Muscle layer of colon (tissue), 2 donors: ENCODE data around the gene CCDC68.
"Not testable (repeated sequence)": the region's sequence is repeated elsewhere in the genome, so short reads cannot be mapped to it uniquely, and the experiment has no call there.

Experiments used
- H3K27ac ChIP-seq: one replicate; pipeline ENCODE4 v1.7.0; 2013; ENCODE audit warnings: low read depth, mild to moderate bottlenecking, low read length, moderate library complexity
- H3K27me3 ChIP-seq, 2 donors: one replicate each; pipeline ENCODE4 v1.7.0; 2013; ENCODE audit warnings: low read length in 2 of 2, mild to moderate bottlenecking in 2 of 2; ENCODE audit not compliant: insufficient read depth in 2 of 2, control insufficient read depth in 1 of 2
- H3K36me3 ChIP-seq: one replicate; pipeline ENCODE4 v1.7.0; 2013; ENCODE audit warnings: mild to moderate bottlenecking, low read length; ENCODE audit not compliant: insufficient read depth
- H3K4me1 ChIP-seq: one replicate; pipeline ENCODE4 v1.7.0; 2013; ENCODE audit warnings: mild to moderate bottlenecking, low read length; ENCODE audit not compliant: insufficient read depth
- H3K4me3 ChIP-seq, 2 donors: one replicate each; pipeline ENCODE4 v1.7.0; 2013; ENCODE audit warnings: low read length in 2 of 2, low read depth in 1 of 2, mild to moderate bottlenecking in 1 of 2, moderate library complexity in 1 of 2
- H3K9ac ChIP-seq: one replicate; pipeline ENCODE4 v1.7.0; 2013; ENCODE audit warnings: low read length
- H3K9me3 ChIP-seq: one replicate; pipeline ENCODE4 v1.7.0; 2013; ENCODE audit warnings: mild to moderate bottlenecking, low read length
- donor health status: abdominal sarcoma.
- donor health status: Adenocarcinoma of cecum.

The CCDC68 gene

GRCh38 chr18:54867131-54867530 is 92.1 kb downstream of the CCDC68 start:
- Histone ChIP-seq H3K4me1 (no peaks in the 10 kb centered on the region), H3K9me3 (no peaks in the 10 kb centered on the region), H3K4me3 (no peak overlapping the region), H3K9ac (no peak overlapping the region), H3K36me3 (no peaks in the 10 kb centered on the region), H3K27me3 (no peaks in the 10 kb centered on the region), H3K27ac (no peak overlapping the region)

- Histone ChIP-seq H3K4me3 (no peak overlapping the region), H3K9ac (no peak overlapping the region), H3K36me3 (no peaks in the 10 kb centered on the region), H3K9me3 (no peaks in the 10 kb centered on the region), H3K27me3 (no peaks in the 10 kb centered on the region), H3K4me1 (no peaks in the 10 kb centered on the region), H3K27ac (no peak overlapping the region)
These were observed 98.3 kb downstream of the CCDC68 start for GRCh38 chr18:54860941-54861340.

GRCh38 chr18:54859667-54860421 is 99.4 kb downstream of the CCDC68 start:
- H3K4me1 ChIP-seq, result no peaks in the 10 kb centered on the region
- H3K27ac ChIP-seq, result no peak overlapping the region
- H3K36me3 ChIP-seq, result no peaks in the 10 kb centered on the region
- no peaks in the 10 kb centered on the region for H3K9me3 ChIP-seq
- no peak overlapping the region for H3K4me3 ChIP-seq
- no peaks in the 10 kb centered on the region for H3K27me3 ChIP-seq
- no peak overlapping the region for H3K9ac ChIP-seq

- Histone ChIP-seq H3K9ac (no peak overlapping the region), H3K4me3 (no peak overlapping the region), H3K36me3 (no peaks in the 10 kb centered on the region), H3K27me3 (no peaks in the 10 kb centered on the region), H3K4me1 (no peaks in the 10 kb centered on the region), H3K9me3 (no peaks in the 10 kb centered on the region), H3K27ac (no peak overlapping the region)
These were observed 101.8 kb downstream of the CCDC68 start for GRCh38 chr18:54857499-54857898.

GRCh38 chr18:54856105-54856646 is 103.1 kb downstream of the CCDC68 start:
- Histone ChIP-seq H3K27ac (no peak overlapping the region), H3K9ac (no peak overlapping the region), H3K4me1 (no peaks in the 10 kb centered on the region), H3K4me3 (no peak overlapping the region), H3K9me3 (no peaks in the 10 kb centered on the region), H3K27me3 (no peaks in the 10 kb centered on the region), H3K36me3 (no peaks in the 10 kb centered on the region)

- H3K9me3 ChIP-seq, H3K9ac ChIP-seq, H3K4me1 ChIP-seq, H3K4me3 ChIP-seq, H3K27ac ChIP-seq, H3K27me3 ChIP-seq, H3K36me3 ChIP-seq: not testable (repeated sequence)
These were observed 104.2 kb downstream of the CCDC68 start for GRCh38 chr18:54855050-54855449.

GRCh38 chr18:54852780-54853675 is 106.2 kb downstream of the CCDC68 start:
- Histone ChIP-seq H3K27me3 (no peaks in the 10 kb centered on the region), H3K4me3 (no peak overlapping the region), H3K9me3 (no peaks in the 10 kb centered on the region), H3K4me1 (no peaks in the 10 kb centered on the region), H3K27ac (no peak overlapping the region), H3K9ac (no peak overlapping the region), H3K36me3 (no peaks in the 10 kb centered on the region)
